Glutamatergic neuron (in vitro differentiated cells): ENCODE measurements around the gene IRF9. TPM values are rescaled to one million over a fixed set of nuclear protein-coding genes. Genes with fewer than 3 reads are reported as not detected.
A peak's percentile ranks its signal among the peaks of the same experiment; 100 is the strongest.

Experiments
- DNase-seq: peaks from one replicate; pipeline ENCODE4 v3.0.0; 2022
- H3K27ac Mint-ChIP-seq: one replicate; pipeline ENCODE4 v1.8.0; 2020; ENCODE audit warnings: mild to moderate bottlenecking, mixed read lengths, inconsistent platforms; ENCODE audit not compliant: unreplicated experiment
- H3K27me3 Mint-ChIP-seq: one replicate; pipeline ENCODE4 v1.8.0; 2020; ENCODE audit warnings: mild to moderate bottlenecking, moderate library complexity, mixed read lengths, inconsistent platforms; ENCODE audit not compliant: unreplicated experiment
- H3K36me3 Mint-ChIP-seq: one replicate; pipeline ENCODE4 v1.8.0; 2020; ENCODE audit warnings: mild to moderate bottlenecking, mixed read lengths, inconsistent platforms; ENCODE audit not compliant: unreplicated experiment
- H3K4me1 Mint-ChIP-seq: one replicate; pipeline ENCODE4 v1.8.0; 2020; ENCODE audit warnings: mild to moderate bottlenecking, low read depth, mixed read lengths, inconsistent platforms; ENCODE audit not compliant: unreplicated experiment
- H3K4me3 Mint-ChIP-seq: one replicate; pipeline ENCODE4 v1.8.0; 2020; ENCODE audit warnings: mild to moderate bottlenecking, mixed read lengths, inconsistent platforms; ENCODE audit not compliant: unreplicated experiment
- H3K9me3 Mint-ChIP-seq: one replicate; pipeline ENCODE4 v1.8.0; 2020; ENCODE audit warnings: mild to moderate bottlenecking, moderate library complexity, mixed read lengths, inconsistent platforms; ENCODE audit not compliant: unreplicated experiment
- CTCF ChIP-seq: fragments of 200-600 bp; sonication (generic); IDR thresholded peaks from one replicate; pipeline ENCODE4 v1.5.0; 2021; ENCODE audit not compliant: partially characterized antibody, unreplicated experiment
- total RNA-seq: library from RNA; stranded (reverse); fragmentation: NEBNext Ultra II Directional; extraction: Animal tissue kit (Norgen Biotek cat#: 25700); gene quantifications from one replicate; pipeline ENCODE4 v1.2.1, GENCODE V29; 2021; ENCODE audit not compliant: unreplicated experiment

Gene IRF9
- total RNA-seq, 1 donor from 2014 or later: 31.0 TPM

- H3K9me3 Mint-ChIP-seq: peaks cover 4% of the 10 kb centered on the region
- H3K27me3 Mint-ChIP-seq: peaks cover 4% of the 10 kb centered on the region
- TF ChIP-seq CTCF: no peak
- peak overlapping the region; percentile 38 for H3K27ac Mint-ChIP-seq
- peaks cover 9% of the 10 kb centered on the region for H3K4me1 Mint-ChIP-seq
- H3K36me3 Mint-ChIP-seq: no peaks in the 10 kb centered on the region
- peak overlapping the region; percentile 90 for H3K4me3 Mint-ChIP-seq
- DNase-seq: no peak
Observed at GRCh38 chr14:24149302-24149969, 11.6 kb upstream of the IRF9 start.

GRCh38 chr14:24150061-24150460 is 11.0 kb upstream of the IRF9 start:
- H3K27ac Mint-ChIP-seq: peak overlapping the region; percentile 70
- H3K27me3 Mint-ChIP-seq: peaks cover 4% of the 10 kb centered on the region
- DNase-seq: no peak
- TF ChIP-seq CTCF: no peak
- H3K9me3 Mint-ChIP-seq: peaks cover 4% of the 10 kb centered on the region
- no peak overlapping the region for H3K4me3 Mint-ChIP-seq
- H3K36me3 Mint-ChIP-seq: no peaks in the 10 kb centered on the region
- H3K4me1 Mint-ChIP-seq: peaks cover 13% of the 10 kb centered on the region

DNA sequence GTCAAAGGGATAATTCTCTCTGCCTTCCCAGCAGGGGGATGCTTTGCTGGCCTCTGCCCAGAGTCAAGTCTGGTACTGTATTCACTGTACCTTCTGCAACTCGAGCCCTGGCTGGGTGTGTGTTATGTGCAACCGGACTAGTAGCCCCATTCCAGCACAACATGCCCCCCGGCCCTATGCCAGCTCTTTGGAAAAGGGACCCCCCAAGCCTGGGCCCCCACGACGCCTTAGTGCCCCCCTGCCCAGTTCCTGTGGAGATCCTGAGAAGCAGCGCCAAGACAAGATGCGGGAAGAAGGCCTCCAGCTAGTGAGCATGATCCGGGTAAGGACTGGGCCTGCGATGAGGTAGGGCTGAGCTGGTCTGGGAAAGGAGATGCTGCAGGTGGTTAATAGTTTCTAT is 10.5 kb upstream of the IRF9 start:
- H3K9me3 Mint-ChIP-seq: peaks cover 4% of the 10 kb centered on the region
- no peaks in the 10 kb centered on the region for H3K36me3 Mint-ChIP-seq
- no peak for TF ChIP-seq CTCF
- DNase-seq: no peak
- peaks cover 5% of the 10 kb centered on the region for H3K27me3 Mint-ChIP-seq
- peaks cover 13% of the 10 kb centered on the region for H3K4me1 Mint-ChIP-seq
- no peak overlapping the region for H3K4me3 Mint-ChIP-seq
- H3K27ac Mint-ChIP-seq: peak overlapping the region; percentile 70

DNA sequence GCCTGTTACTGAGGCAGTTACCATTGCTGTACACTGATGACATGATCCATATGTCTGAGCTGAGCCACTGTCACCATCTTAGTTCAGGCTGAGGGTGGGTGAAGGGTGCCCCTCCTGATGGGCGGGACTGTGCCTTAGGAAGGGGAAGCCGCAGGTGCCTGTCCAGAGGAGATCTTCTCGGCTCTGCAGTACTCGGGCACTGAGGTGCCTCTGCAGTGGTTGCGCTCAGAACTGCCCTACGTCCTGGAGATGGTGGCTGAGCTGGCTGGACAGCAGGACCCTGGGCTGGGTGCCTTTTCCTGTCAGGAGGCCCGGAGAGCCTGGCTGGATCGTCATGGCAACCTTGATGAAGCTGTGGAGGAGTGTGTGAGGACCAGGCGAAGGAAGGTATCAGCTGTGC is 10.1 kb upstream of the IRF9 start:
- H3K36me3 Mint-ChIP-seq: no peaks in the 10 kb centered on the region
- DNase-seq: no peak
- no peak for TF ChIP-seq CTCF
- H3K4me3 Mint-ChIP-seq: no peak overlapping the region
- peaks cover 4% of the 10 kb centered on the region for H3K9me3 Mint-ChIP-seq
- peaks cover 7% of the 10 kb centered on the region for H3K27me3 Mint-ChIP-seq
- peaks cover 10% of the 10 kb centered on the region for H3K4me1 Mint-ChIP-seq
- peak overlapping the region; percentile 43 for H3K27ac Mint-ChIP-seq

DNA sequence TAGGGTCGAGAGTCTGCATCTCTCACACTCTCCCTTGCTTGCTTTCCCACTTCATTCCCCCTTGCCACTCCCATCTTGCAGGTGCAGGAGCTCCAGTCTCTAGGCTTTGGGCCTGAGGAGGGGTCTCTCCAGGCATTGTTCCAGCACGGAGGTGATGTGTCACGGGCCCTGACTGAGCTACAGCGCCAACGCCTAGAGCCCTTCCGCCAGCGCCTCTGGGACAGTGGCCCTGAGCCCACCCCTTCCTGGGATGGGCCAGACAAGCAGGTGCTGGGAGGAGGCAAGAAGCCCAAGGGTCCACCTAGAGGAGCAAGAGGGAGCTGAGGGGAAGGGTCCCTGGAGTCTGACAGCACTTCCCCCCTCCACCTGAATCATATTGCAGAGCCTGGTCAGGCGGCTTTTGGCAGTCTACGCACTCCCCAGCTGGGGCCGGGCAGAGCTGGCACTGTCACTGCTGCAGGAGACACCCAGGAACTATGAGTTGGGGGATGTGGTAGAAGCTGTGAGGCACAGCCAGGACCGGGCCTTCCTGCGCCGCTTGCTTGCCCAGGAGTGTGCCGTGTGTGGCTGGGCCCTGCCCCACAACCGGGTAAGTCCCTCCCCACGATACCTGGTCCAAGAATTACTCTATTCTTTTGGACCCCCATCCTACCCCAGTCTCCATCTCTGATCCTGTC is 9.5 kb upstream of the IRF9 start:
- Mint-ChIP-seq H3K36me3 (no peaks in the 10 kb centered on the region), H3K4me1 (peaks cover 8% of the 10 kb centered on the region)
- no peak for DNase-seq

More for the DNA sequence above, 9.5 kb upstream of the IRF9 start:
- Mint-ChIP-seq H3K4me3 (no peak overlapping the region), H3K27ac (peak overlapping the region; percentile 33), H3K9me3 (peaks cover 4% of the 10 kb centered on the region), H3K27me3 (peaks cover 7% of the 10 kb centered on the region)
- no peak for TF ChIP-seq CTCF
